Measurements from ENCODE around the gene HBEGF.

HBEGF gene

GRCh38 chr5:140336388-140336787 is 10.0 kb downstream of the HBEGF start:
- H3K9ac ChIP-seq (ENCODE audit: low read depth, low read length), result no peak overlapping the region
- H3K36me3 ChIP-seq (ENCODE audit: insufficient read depth, low read length), result peaks cover 12% of the 10 kb centered on the region
- H3K27ac ChIP-seq (ENCODE audit: low read depth, low read length), result no peak overlapping the region
- 0 out of 2 replicates have a peak, but pooled peaks cover 5% of the 10 kb centered on the region for H3K4me1 ChIP-seq (ENCODE audit: insufficient read depth, low read length)
- 87% methylated on average over 5 of the region's 5 CpGs for WGBS
- no peak overlapping the region for H3K4me3 ChIP-seq (ENCODE audit: low read length)
- no peaks in the 10 kb centered on the region for H3K27me3 ChIP-seq (ENCODE audit: insufficient read depth, low read length)
- no peaks in the 10 kb centered on the region for H3K9me3 ChIP-seq (ENCODE audit: insufficient read depth, low read depth, low read length)

DNA sequence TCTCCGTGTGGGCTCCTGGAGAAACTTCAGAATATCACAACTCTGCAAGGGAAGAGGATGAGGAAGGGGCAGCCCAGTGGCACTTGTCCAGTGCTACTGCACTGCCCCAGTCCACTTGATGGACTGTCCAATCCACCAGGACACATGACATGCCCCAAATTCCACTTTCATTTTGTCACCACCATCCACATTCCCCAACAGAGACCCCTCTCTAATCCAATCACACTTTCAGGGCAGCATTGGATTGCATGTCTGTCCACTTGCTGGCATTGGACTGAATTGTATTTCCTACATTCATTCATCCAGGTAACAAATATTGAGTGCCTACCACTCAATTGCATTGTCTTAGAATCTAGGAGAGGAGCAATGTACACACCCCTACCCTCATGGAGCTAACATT is 14.8 kb downstream of the HBEGF start:
- no peaks in the 10 kb centered on the region for H3K27me3 ChIP-seq (ENCODE audit: insufficient read depth, low read length)
- no peaks in the 10 kb centered on the region for H3K9me3 ChIP-seq (ENCODE audit: insufficient read depth, low read depth, low read length)
- H3K4me1 ChIP-seq (ENCODE audit: insufficient read depth, low read length), result peaks cover 12% of the 10 kb centered on the region
- H3K9ac ChIP-seq (ENCODE audit: low read depth, low read length), result no peak overlapping the region
- H3K27ac ChIP-seq (ENCODE audit: low read depth, low read length), result no peak overlapping the region
- peaks cover 12% of the 10 kb centered on the region for H3K36me3 ChIP-seq (ENCODE audit: insufficient read depth, low read length)
- WGBS, result 95% methylated on average over 1 of the region's 1 CpG
- no peak overlapping the region for H3K4me3 ChIP-seq (ENCODE audit: low read length)

- no peak overlapping the region for H3K4me3 ChIP-seq (ENCODE audit: low read length)
- 86% methylated on average over 5 of the region's 5 CpGs for WGBS
- H3K36me3 ChIP-seq (ENCODE audit: insufficient read depth, low read length), result peaks cover 8% of the 10 kb centered on the region
- 0 out of 2 replicates have a peak overlapping the region, but pooled peaks have one; percentile 30 for H3K27ac ChIP-seq (ENCODE audit: low read depth, low read length)
- no peaks in the 10 kb centered on the region for H3K9me3 ChIP-seq (ENCODE audit: insufficient read depth, low read depth, low read length)
- H3K4me1 ChIP-seq (ENCODE audit: insufficient read depth, low read length), result peaks cover 12% of the 10 kb centered on the region
- H3K9ac ChIP-seq (ENCODE audit: low read depth, low read length), result no peak overlapping the region
- no peaks in the 10 kb centered on the region for H3K27me3 ChIP-seq (ENCODE audit: insufficient read depth, low read length)
Observed at GRCh38 chr5:140329739-140330481, 16.5 kb downstream of the HBEGF start.

DNA sequence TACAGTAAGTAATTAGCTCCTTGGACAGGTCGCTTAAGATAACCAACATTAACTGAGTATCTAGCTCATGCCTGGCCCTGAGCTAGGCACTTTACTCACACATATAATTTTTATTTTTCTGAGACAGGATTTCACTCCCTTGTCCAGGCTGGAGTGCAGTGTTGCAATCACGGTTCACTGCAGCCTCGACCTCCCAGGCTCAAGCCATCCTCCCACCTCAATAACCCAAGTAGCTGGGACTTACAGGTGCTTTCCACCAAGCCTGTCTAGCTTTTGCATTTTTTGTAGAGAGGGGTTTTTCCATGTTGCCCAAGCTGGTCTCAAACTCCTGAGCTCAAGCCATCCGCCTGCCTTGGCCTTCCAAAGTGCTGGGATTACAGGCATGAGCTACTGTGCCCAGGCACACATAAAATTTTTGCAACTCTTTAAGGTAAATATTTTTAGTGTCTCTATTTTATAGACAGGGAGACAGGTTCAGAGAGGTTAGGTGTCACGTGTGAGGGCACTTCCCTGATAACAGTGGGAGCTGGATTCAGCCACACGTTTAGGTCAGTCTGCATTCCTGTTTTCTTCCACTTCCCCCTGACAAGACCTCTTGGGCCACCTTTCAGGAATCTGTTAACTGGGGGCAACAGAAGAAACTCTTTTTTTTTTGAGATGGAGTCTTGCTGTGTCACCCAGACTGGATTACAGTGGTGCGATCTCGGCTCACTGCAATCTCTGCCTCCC is 18.2 kb downstream of the HBEGF start:
- no peak overlapping the region for H3K4me3 ChIP-seq (ENCODE audit: low read length)
- H3K4me1 ChIP-seq (ENCODE audit: insufficient read depth, low read length), result peaks cover 17% of the 10 kb centered on the region
- no peak overlapping the region; the same call in 1 of the 2 replicates for H3K9ac ChIP-seq (ENCODE audit: low read depth, low read length)
- H3K27ac ChIP-seq (ENCODE audit: low read depth, low read length), result peak overlapping the region; percentile 13; the same call in 1 of the 2 replicates
- no peaks in the 10 kb centered on the region for H3K9me3 ChIP-seq (ENCODE audit: insufficient read depth, low read depth, low read length)
- H3K36me3 ChIP-seq (ENCODE audit: insufficient read depth, low read length), result no peaks in the 10 kb centered on the region
- H3K27me3 ChIP-seq (ENCODE audit: insufficient read depth, low read length), result no peaks in the 10 kb centered on the region
- WGBS, result 79% methylated on average over 8 of the region's 8 CpGs

- H3K9ac ChIP-seq (ENCODE audit: low read depth, low read length), result no peak overlapping the region
- H3K27ac ChIP-seq (ENCODE audit: low read depth, low read length), result peak overlapping the region; percentile 13; the same call in 1 of the 2 replicates
Observed at GRCh38 chr5:140327589-140327988, 18.8 kb downstream of the HBEGF start.

DNA sequence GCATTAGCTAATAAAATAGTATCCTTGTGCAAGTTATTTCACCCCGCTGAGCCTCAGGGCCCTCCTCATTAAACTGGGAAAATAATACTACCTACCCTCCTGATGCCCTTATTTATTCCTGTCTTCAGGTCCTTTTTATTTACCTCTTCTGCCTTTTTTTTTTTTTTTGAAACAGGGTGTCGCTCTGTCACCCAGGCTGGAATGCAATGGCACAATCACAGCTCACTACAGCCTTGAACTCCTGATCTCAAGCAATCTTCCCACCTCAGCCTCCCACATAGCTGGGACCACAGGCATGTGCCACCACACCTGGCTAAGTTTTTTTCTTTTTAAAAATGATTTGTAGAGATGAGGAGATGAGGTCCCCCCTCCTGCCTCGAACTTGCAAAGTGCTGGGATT is 20.9 kb downstream of the HBEGF start:
- Histone ChIP-seq H3K4me1 (ENCODE audit: insufficient read depth, low read length) (peaks cover 22% of the 10 kb centered on the region), H3K36me3 (ENCODE audit: insufficient read depth, low read length) (no peaks in the 10 kb centered on the region), H3K4me3 (ENCODE audit: low read length) (no peak overlapping the region), H3K27ac (ENCODE audit: low read depth, low read length) (no peak overlapping the region), H3K27me3 (ENCODE audit: insufficient read depth, low read length) (no peaks in the 10 kb centered on the region), H3K9me3 (ENCODE audit: insufficient read depth, low read depth, low read length) (no peaks in the 10 kb centered on the region), H3K9ac (ENCODE audit: low read depth, low read length) (no peak overlapping the region)
- 94% methylated on average over 3 of the region's 3 CpGs for WGBS

More at GRCh38 chr5:140327589-140327988, 18.8 kb downstream of the HBEGF start:
- Histone ChIP-seq H3K27me3 (ENCODE audit: insufficient read depth, low read length) (no peaks in the 10 kb centered on the region), H3K4me1 (ENCODE audit: insufficient read depth, low read length) (peaks cover 22% of the 10 kb centered on the region), H3K9me3 (ENCODE audit: insufficient read depth, low read depth, low read length) (no peaks in the 10 kb centered on the region), H3K4me3 (ENCODE audit: low read length) (no peak overlapping the region), H3K36me3 (ENCODE audit: insufficient read depth, low read length) (no peaks in the 10 kb centered on the region)
- whole genome bisulfite sequencing, result 54% methylated on average over 2 of the region's 2 CpGs

GRCh38 chr5:140324617-140325241 is 21.7 kb downstream of the HBEGF start:
- no peaks in the 10 kb centered on the region for H3K27me3 ChIP-seq (ENCODE audit: insufficient read depth, low read length)
- H3K4me3 ChIP-seq (ENCODE audit: low read length), result no peak overlapping the region
- no peaks in the 10 kb centered on the region for H3K9me3 ChIP-seq (ENCODE audit: insufficient read depth, low read depth, low read length)
- no peak overlapping the region for H3K9ac ChIP-seq (ENCODE audit: low read depth, low read length)
- no peak overlapping the region for H3K27ac ChIP-seq (ENCODE audit: low read depth, low read length)
- no peaks in the 10 kb centered on the region for H3K36me3 ChIP-seq (ENCODE audit: insufficient read depth, low read length)
- peaks cover 22% of the 10 kb centered on the region for H3K4me1 ChIP-seq (ENCODE audit: insufficient read depth, low read length)
- WGBS, result 80% methylated on average over 1 of the region's 1 CpG

GRCh38 chr5:140324041-140324600 is 22.3 kb downstream of the HBEGF start:
- Histone ChIP-seq H3K27ac (ENCODE audit: low read depth, low read length) (no peak overlapping the region), H3K27me3 (ENCODE audit: insufficient read depth, low read length) (no peaks in the 10 kb centered on the region), H3K9me3 (ENCODE audit: insufficient read depth, low read depth, low read length) (no peaks in the 10 kb centered on the region), H3K4me3 (ENCODE audit: low read length) (no peak overlapping the region), H3K36me3 (ENCODE audit: insufficient read depth, low read length) (no peaks in the 10 kb centered on the region), H3K4me1 (ENCODE audit: insufficient read depth, low read length) (peaks cover 22% of the 10 kb centered on the region), H3K9ac (ENCODE audit: low read depth, low read length) (no peak overlapping the region)
- 85% methylated on average over 5 of the region's 5 CpGs for WGBS

DNA sequence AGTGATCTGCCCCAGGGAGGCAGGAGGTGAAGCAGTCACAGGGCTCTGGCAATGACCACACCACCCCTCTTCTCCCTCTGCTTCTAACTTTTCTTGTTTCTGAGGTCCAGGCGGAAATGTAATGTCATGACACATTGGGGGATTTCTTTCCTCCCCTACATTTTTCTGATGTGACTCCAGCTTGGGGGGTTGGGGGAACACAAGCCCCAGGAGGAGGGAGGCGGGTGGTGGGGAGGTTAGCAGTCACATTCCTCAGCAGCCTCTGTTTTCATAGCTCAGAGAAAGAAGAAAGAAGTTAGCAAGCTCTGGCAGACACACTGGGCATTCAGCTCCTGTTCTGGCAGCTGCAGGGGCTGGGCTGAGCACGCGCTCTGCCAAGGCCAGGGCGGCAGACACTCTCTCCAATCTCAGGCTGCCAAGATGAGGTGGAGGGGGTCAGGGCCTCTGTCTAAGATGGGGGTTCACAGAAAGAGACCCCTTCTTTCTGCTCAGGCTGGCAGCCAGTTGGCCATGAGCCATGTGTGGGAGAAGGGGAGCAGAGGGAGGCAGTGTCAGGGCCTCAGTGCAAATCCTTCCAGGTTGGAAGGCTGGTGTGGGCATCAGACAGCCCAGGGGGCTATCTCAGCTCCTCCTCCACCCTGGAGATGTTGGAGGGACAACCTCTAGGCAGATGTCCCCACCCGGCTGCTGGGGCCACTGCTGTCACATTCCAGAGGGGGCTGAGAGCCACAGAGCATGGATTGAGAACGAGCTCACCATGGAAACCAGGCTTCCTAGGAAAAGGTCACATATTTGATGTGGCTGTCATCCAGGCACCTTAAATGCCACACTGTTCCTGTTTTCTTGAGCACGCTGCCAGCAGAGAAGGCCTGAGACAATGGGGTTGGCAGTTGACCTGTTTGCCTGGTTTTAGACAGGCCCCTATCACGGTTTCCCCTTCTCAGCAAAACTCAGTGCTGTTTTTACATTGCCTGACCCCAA is 23.4 kb downstream of the HBEGF start:
- H3K4me1 ChIP-seq (ENCODE audit: insufficient read depth, low read length), result peaks cover 18% of the 10 kb centered on the region
- 77% methylated on average over 8 of the region's 9 CpGs for WGBS
- no peaks in the 10 kb centered on the region for H3K36me3 ChIP-seq (ENCODE audit: insufficient read depth, low read length)
- H3K27me3 ChIP-seq (ENCODE audit: insufficient read depth, low read length), result no peaks in the 10 kb centered on the region
- no peak overlapping the region for H3K4me3 ChIP-seq (ENCODE audit: low read length)
- 0 out of 2 replicates have a peak overlapping the region, but pooled peaks have one; percentile 3 for H3K9ac ChIP-seq (ENCODE audit: low read depth, low read length)
- H3K9me3 ChIP-seq (ENCODE audit: insufficient read depth, low read depth, low read length), result no peaks in the 10 kb centered on the region
- H3K27ac ChIP-seq (ENCODE audit: low read depth, low read length), result no peak overlapping the region

DNA sequence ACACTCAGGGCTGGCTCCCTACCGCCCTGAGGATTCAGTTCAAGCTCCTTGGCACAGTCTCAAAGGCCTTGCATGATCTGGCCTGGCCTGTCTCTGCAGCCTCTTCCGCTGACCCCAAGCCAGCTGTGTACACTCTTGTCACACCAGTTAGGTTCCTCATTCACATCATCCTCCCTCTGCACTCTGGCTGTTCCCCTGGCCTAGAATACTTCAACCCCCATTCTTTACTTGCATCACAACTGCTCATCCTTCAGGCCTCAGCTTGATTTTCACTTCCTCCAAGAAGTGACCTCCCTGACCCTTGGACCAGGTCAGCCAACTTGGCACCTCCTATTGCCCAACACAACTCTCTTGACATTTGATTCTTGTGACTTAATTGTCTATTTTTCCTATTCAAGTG is 24.6 kb downstream of the HBEGF start:
- Histone ChIP-seq H3K4me3 (ENCODE audit: low read length) (no peak overlapping the region), H3K36me3 (ENCODE audit: insufficient read depth, low read length) (no peaks in the 10 kb centered on the region), H3K9ac (ENCODE audit: low read depth, low read length) (no peak overlapping the region), H3K9me3 (ENCODE audit: insufficient read depth, low read depth, low read length) (no peaks in the 10 kb centered on the region), H3K27me3 (ENCODE audit: insufficient read depth, low read length) (no peaks in the 10 kb centered on the region), H3K4me1 (ENCODE audit: insufficient read depth, low read length) (peaks cover 10% of the 10 kb centered on the region; the same call in 1 of the 2 replicates), H3K27ac (ENCODE audit: low read depth, low read length) (no peak overlapping the region)
- WGBS, result 94% methylated on average over 2 of the region's 2 CpGs

All from HUES64 (cell line).